ENCODE measurements around the gene PXDN.
"Not testable (repeated sequence)": the region's sequence is repeated elsewhere in the genome, so short reads cannot be mapped to it uniquely, and the experiment has no call there.

Gene PXDN, protein sequence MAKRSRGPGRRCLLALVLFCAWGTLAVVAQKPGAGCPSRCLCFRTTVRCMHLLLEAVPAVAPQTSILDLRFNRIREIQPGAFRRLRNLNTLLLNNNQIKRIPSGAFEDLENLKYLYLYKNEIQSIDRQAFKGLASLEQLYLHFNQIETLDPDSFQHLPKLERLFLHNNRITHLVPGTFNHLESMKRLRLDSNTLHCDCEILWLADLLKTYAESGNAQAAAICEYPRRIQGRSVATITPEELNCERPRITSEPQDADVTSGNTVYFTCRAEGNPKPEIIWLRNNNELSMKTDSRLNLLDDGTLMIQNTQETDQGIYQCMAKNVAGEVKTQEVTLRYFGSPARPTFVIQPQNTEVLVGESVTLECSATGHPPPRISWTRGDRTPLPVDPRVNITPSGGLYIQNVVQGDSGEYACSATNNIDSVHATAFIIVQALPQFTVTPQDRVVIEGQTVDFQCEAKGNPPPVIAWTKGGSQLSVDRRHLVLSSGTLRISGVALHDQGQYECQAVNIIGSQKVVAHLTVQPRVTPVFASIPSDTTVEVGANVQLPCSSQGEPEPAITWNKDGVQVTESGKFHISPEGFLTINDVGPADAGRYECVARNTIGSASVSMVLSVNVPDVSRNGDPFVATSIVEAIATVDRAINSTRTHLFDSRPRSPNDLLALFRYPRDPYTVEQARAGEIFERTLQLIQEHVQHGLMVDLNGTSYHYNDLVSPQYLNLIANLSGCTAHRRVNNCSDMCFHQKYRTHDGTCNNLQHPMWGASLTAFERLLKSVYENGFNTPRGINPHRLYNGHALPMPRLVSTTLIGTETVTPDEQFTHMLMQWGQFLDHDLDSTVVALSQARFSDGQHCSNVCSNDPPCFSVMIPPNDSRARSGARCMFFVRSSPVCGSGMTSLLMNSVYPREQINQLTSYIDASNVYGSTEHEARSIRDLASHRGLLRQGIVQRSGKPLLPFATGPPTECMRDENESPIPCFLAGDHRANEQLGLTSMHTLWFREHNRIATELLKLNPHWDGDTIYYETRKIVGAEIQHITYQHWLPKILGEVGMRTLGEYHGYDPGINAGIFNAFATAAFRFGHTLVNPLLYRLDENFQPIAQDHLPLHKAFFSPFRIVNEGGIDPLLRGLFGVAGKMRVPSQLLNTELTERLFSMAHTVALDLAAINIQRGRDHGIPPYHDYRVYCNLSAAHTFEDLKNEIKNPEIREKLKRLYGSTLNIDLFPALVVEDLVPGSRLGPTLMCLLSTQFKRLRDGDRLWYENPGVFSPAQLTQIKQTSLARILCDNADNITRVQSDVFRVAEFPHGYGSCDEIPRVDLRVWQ (N-terminal part only)

DNA sequence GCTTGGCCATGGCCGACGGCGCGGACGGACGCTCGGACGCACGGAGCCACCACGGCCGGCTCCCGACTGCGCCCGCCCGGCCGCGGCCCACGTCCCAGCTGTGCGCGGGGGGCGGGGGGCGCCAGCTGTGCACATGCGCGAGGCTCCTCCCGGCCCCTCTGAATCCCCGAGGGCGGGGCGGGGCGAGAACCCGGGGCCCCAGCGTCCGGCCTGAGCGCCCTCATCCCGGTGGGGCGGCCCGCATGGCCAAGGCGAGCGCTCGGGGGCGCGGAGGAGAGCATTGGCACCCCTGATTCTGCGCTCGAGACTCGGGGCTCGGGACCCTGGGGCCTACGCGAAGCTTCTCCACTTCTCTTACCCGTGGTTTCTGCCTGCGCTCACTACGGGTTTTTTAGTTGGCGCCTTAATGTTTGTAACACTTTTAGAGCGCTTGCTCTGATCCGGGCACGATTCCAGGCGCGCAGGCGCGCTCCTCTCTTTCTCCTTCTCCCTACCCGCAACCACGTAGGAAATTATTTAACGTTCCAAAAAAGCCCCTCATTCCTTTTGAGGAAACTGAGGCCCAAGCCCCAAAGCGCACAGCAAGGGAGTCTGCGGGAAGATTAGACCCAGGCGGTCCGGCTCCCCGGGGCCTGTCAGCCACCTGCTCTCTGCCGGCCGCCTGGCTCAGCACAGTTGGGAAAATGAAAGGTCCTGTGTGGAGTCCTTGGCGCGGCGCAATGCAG is at the start of gene PXDN:
PXDN (minus strand) TSS at position 70 of the 725 bp plus-strand sequence; CDS start at position 10, 60 bp downstream.
- DNase-seq, result no peak

- DNase-seq, result no peak
Observed at GRCh38 chr2:1793868-1794445, 49.6 kb upstream of the PXDN start.

GRCh38 chr2:1793001-1793867 is 48.9 kb upstream of the PXDN start:
- no peak for DNase-seq

- DNase-seq, result no peak
Observed at GRCh38 chr2:1791685-1792435, 47.5 kb upstream of the PXDN start.

DNA sequence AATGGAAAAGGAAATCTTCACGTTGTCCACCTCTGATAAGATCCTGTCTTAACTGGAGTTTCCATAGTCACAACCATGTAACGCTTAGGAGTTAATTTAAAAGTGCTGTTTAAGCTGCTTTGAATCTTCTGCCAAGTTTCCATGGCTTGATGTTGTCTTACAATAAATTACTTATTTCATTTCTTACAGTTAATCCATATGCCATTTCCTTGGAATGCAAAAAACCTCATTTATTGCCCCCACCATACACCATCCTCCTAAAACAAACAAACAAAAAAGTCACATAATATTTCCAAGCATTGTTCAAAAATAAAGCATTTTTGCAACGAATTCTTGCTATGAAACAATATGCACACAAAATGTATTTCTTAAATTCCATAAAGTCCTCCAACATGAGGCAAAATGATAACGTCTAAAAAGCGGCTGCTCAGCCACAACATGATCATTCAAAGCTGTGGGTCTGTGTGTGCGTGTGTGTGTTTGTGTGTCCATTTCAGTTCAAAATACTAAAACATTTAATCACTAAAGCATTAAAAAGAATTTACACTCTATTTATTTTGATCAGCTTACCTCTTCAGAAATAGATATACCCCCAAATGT is 46.8 kb upstream of the PXDN start:
- no peak for DNase-seq

GRCh38 chr2:1790473-1790872 is 46.2 kb upstream of the PXDN start:
- DNase-seq, result no peak

- DNase-seq, result no peak
Observed at GRCh38 chr2:1789610-1790009, 45.3 kb upstream of the PXDN start.

DNA sequence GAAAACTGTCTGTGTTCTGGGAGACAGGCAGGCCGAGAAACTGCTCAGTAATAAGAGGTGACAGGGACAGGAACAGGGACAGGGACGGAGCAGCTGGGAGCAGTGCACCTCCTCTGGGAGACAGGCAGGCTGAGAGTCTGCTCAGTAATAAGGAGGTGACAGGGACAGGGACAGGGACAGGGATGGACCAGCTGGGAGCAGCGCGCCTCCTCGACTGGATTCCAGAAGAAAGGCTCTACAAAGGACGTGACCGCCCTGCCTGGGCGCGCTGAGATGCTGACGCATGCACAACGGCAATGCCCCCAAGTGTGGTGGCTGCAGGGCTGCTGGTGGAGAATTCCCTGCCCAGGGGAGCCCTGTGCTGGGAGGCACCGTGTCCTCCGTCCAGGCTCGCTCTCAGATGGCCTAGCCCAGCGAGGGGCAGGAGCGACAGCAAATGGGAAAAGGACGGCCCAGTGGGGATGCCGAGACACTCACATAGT is 44.2 kb upstream of the PXDN start:
- DNase-seq, result no peak

DNA sequence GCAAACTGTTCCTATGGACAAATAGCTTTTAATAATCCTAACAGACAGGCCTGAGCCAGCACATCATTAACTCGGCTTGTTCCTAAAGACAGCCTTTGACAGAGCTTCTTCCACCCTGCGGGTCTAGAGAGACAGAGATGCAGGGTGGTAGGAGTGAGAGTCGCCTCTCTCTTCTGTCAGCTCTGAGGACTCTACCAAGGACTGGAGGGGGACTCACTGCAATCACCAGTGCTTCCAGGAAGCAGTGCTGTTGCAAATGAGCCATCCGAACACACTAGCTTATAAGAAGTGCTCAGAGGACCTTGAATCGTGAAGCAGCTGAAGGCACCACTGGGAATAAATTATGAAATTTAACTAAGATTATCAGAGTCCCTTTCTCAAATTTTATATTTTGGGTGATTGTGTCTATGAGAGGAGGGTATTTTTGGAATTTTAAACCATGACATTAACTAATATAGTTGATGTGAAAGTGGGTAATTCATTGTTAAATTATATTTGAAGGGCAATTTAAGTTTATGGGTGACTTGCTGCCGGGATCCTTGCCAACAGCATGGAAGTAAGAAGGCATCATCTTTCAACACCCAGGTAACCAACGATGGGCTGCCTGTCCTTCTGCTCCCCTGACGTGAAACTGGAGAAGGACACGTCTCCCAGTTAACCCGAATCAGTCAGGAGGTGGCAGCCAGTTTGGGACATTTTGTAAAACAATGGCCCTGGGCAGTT is 43.6 kb upstream of the PXDN start:
- no peak for DNase-seq

GRCh38 chr2:1784986-1785617 is 40.8 kb upstream of the PXDN start:
- no peak for DNase-seq

GRCh38 chr2:1784087-1784486 is 39.8 kb upstream of the PXDN start:
- no peak for DNase-seq

DNA sequence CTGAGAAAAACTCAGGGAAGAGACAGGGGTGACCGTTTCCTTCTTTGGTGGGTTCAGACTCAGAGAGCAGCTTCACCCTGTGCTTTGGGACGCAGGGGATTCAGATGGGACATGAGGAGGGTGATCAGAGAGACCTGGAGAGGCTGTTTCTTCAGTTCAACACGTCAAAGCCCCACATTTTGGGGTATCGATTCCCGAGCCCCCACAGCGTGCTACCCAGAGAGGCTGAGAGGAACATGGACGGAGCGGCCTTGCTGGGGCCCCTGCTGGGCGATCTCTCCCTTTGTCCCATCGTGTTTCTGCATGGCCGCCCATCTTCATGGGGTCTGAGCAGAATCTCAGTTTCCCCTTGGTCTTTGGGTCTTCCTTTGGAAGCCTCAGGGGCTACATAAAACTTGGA is 38.2 kb upstream of the PXDN start:
- DNase-seq, result no peak

GRCh38 chr2:1781291-1782080 is 37.2 kb upstream of the PXDN start:
- no peak for DNase-seq

GRCh38 chr2:1780693-1781092 is 36.4 kb upstream of the PXDN start:
- DNase-seq, result no peak

DNA sequence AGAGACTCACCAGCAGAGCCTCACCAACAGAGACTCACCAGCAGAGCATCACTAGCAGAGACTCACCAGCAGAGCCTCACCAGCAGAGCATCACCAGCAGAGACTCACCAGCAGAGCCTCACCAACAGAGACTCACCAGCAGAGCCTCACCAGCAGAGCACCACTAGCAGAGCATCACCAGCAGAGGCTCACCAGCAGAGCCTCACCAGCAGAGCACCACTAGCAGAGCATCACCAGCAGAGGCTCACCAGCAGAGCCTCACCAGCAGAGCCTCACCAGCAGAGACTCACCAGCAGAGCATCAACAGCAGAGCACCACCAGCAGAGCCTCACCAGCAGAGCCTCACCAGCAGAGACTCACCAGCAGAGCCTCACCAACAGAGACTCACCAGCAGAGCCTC is 35.7 kb upstream of the PXDN start:
- not testable (repeated sequence) for DNase-seq

- no peak for DNase-seq
Observed at GRCh38 chr2:1778566-1778965, 34.3 kb upstream of the PXDN start.

DNA sequence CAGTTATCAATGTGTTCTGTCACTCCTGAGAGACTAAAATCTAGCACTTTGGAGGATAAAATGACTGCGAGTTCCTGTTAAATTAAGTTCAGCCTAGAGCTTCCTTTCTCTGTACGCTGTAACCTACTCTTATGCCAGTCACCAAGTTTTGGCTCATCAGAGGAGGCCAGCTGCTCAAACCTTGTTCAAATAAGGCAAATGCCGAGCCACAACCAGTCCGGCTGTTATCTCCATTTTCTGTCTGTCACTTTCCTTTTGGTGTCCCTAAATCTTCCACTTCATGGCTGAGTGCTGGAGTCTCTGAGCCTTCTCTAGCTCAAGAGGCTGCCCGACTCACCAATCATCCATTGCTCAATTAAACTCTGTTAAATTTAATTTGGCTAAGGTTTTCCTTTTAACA is 33.5 kb upstream of the PXDN start:
- DNase-seq, result no peak

DNA sequence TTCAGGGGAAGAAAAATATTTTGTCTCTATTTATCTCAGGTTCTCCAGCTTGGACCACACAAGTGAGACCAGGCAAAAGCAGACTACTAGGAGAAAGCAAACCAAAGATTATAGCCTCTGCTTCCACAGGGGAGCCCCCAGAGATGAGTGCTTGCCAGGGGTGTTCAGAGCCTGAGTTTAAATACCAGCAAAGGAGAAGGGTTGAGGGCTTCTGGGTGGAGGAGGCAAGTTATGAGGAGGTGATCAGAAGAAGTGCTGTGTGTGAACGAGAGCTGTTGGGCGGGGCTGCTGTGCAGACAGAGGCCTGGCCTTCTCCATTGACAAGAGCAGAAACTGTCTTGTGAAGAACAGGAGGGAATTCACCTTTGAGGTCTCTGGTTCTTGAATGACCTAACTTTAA is 32.8 kb upstream of the PXDN start:
- DNase-seq, result no peak
